Measurements from ENCODE around the gene SYDE2. TPM values are rescaled to one million over a fixed set of nuclear protein-coding genes. Genes with fewer than 3 reads are reported as not detected.
"Not testable (repeated sequence)": the region's sequence is repeated elsewhere in the genome, so short reads cannot be mapped to it uniquely, and the experiment has no call there.

Gene SYDE2, protein sequence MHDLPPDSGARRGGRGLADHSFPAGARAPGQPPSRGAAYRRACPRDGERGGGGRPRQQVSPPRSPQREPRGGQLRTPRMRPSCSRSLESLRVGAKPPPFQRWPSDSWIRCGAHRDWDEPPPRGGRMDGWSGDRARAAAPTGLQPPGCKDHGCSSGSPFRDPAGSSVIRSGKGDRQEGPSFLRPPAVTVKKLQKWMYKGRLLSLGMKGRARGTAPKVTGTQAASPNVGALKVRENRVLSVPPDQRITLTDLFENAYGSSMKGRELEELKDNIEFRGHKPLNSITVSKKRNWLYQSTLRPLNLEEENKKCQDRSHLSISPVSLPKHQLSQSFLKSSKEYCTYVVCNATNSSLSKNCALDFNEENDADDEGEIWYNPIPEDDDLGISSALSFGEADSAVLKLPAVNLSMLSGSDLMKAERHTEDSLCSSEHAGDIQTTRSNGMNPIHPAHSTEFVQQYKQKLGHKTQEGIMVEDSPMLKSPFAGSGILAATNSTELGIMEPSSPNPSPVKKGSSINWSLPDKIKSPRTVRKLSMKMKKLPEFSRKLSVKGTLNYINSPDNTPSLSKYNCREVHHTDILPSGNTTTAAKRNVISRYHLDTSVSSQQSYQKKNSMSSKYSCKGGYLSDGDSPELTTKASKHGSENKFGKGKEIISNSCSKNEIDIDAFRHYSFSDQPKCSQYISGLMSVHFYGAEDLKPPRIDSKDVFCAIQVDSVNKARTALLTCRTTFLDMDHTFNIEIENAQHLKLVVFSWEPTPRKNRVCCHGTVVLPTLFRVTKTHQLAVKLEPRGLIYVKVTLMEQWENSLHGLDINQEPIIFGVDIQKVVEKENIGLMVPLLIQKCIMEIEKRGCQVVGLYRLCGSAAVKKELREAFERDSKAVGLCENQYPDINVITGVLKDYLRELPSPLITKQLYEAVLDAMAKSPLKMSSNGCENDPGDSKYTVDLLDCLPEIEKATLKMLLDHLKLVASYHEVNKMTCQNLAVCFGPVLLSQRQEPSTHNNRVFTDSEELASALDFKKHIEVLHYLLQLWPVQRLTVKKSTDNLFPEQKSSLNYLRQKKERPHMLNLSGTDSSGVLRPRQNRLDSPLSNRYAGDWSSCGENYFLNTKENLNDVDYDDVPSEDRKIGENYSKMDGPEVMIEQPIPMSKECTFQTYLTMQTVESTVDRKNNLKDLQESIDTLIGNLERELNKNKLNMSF
- total RNA-seq, result 4.2 and 7.6 TPM in 2 replicates

DNA sequence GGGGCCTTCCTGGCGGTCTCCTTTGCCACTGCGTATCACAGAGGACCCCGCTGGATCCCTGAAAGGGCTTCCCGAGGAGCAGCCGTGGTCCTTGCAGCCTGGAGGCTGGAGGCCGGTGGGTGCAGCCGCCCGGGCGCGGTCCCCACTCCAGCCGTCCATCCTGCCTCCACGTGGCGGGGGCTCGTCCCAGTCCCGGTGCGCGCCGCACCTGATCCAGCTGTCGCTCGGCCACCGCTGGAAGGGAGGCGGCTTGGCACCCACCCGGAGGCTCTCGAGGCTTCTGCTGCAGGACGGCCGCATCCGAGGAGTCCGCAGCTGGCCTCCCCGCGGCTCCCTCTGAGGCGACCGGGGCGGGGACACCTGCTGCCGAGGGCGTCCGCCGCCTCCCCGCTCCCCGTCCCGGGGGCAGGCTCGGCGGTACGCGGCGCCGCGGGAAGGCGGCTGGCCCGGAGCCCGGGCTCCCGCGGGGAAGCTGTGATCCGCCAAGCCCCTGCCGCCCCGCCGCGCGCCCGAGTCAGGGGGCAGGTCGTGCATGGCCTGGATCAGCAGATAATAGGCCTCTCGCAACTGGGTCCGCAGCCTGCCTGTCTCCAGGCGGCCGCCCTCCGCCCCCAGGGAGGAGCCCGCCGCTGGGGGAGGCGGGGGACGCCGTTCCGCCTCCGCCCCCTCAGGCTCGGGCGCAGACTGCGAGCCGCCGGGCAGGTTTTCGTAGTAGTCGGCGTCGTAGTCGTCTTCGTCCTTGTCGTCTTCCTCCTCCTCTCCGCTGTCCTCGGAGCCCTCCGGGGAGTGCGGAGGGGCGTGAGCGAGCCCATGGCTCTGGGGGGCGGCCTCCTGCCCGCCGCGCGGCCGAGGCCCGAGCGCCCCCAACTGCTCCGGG, at the start of gene SYDE2:
Gene SYDE2, minus strand, starts transcription at position 554 of the 877 bp plus-strand sequence. Its CDS starts 20 bp downstream, at position 534.
- Histone ChIP-seq H3K4me3 (ENCODE audit: low read depth, low read length) (peak within 1 kb of the TSS; percentile 72), H3K36me3 (ENCODE audit: control insufficient read depth, insufficient read depth, low read length) (no peaks in the 10 kb centered on the region), H3K27me3 (ENCODE audit: control insufficient read depth, insufficient read depth, low read length) (no peaks in the 10 kb centered on the region)
- DNase-seq (ENCODE audit: low read depth), result no peak
- TF ChIP-seq, protein P1, sequence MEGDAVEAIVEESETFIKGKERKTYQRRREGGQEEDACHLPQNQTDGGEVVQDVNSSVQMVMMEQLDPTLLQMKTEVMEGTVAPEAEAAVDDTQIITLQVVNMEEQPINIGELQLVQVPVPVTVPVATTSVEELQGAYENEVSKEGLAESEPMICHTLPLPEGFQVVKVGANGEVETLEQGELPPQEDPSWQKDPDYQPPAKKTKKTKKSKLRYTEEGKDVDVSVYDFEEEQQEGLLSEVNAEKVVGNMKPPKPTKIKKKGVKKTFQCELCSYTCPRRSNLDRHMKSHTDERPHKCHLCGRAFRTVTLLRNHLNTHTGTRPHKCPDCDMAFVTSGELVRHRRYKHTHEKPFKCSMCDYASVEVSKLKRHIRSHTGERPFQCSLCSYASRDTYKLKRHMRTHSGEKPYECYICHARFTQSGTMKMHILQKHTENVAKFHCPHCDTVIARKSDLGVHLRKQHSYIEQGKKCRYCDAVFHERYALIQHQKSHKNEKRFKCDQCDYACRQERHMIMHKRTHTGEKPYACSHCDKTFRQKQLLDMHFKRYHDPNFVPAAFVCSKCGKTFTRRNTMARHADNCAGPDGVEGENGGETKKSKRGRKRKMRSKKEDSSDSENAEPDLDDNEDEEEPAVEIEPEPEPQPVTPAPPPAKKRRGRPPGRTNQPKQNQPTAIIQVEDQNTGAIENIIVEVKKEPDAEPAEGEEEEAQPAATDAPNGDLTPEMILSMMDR (IDR thresholded peaks at IDR 0.05; ENCODE audit: insufficient read depth, low read length, poor library complexity, severe bottlenecking), result no peak

DNA sequence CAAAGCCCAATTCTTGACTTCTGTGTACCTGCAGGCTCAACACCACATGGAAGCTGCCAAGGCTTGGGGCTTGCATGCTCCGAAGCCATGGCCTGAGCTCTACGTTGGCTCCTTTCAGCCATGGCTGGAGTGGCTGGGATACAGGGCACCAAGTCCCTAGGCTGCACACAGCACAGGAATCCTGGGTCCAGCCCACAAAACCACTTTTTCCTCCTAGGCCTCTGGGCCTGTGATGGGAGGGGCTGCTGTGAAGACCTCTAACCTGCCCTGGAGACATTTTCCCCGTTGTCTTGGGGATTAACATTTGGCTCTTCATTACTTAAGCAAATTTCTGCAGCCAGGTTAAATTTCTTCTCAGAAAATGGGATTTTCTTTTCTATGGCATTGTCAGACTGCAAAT, 48.2 kb upstream of the SYDE2 start:
- not testable (repeated sequence) for H3K36me3 ChIP-seq (ENCODE audit: control insufficient read depth, insufficient read depth, low read length); H3K4me3 ChIP-seq (ENCODE audit: low read depth, low read length); H3K27me3 ChIP-seq (ENCODE audit: control insufficient read depth, insufficient read depth, low read length); DNase-seq (ENCODE audit: low read depth)

DNA sequence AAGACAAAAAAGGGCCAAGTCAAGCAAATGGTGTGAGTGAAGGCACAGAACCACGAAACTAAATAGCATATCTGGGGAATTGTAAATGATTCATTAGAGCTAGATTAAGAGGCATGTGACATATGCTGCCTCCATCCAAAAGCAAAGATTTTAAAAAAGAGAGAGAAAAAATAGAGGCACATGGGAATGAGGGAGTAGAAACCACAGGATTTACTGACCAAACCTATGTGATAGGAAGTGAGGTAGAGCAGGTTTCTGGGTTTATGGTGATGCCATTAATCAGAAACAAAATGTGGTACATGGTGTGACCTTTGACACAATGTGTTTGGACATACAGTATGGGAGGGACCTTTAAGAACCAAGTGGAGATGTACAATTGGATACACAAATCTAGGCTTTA, 45.1 kb upstream of the SYDE2 start:
- H3K36me3 ChIP-seq (ENCODE audit: control insufficient read depth, insufficient read depth, low read length), result no peaks in the 10 kb centered on the region
- H3K27me3 ChIP-seq (ENCODE audit: control insufficient read depth, insufficient read depth, low read length), result no peaks in the 10 kb centered on the region
- no peak overlapping the region for H3K4me3 ChIP-seq (ENCODE audit: low read depth, low read length)
- TF ChIP-seq, protein P1 (IDR thresholded peaks at IDR 0.05; ENCODE audit: insufficient read depth, low read length, poor library complexity, severe bottlenecking), result no peak
- DNase-seq (ENCODE audit: low read depth), result no peak

DNA sequence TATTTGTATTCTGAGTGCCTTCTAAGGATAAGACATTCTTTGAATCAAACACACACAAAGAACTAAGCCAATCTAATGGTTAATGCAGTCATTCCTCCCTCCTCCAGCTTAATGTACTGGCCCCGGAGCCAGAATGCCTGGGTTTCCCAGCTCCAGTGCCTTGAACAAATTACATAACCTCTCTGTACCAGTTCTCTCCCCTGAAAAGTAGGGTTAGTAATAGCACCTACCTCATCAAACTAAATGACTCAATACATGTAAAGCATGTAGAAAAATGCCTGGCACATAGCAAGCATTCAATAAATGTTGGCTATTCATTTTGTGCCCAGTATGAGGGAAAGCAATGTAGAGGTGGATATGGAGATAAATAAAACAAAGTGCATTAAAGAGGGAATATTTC, 44.6 kb upstream of the SYDE2 start:
- TF ChIP-seq, protein P1 (IDR thresholded peaks at IDR 0.05; ENCODE audit: insufficient read depth, low read length, poor library complexity, severe bottlenecking), result no peak
- H3K36me3 ChIP-seq (ENCODE audit: control insufficient read depth, insufficient read depth, low read length), result no peaks in the 10 kb centered on the region
- H3K4me3 ChIP-seq (ENCODE audit: low read depth, low read length), result no peak overlapping the region
- H3K27me3 ChIP-seq (ENCODE audit: control insufficient read depth, insufficient read depth, low read length), result no peaks in the 10 kb centered on the region
- DNase-seq (ENCODE audit: low read depth), result no peak

DNA sequence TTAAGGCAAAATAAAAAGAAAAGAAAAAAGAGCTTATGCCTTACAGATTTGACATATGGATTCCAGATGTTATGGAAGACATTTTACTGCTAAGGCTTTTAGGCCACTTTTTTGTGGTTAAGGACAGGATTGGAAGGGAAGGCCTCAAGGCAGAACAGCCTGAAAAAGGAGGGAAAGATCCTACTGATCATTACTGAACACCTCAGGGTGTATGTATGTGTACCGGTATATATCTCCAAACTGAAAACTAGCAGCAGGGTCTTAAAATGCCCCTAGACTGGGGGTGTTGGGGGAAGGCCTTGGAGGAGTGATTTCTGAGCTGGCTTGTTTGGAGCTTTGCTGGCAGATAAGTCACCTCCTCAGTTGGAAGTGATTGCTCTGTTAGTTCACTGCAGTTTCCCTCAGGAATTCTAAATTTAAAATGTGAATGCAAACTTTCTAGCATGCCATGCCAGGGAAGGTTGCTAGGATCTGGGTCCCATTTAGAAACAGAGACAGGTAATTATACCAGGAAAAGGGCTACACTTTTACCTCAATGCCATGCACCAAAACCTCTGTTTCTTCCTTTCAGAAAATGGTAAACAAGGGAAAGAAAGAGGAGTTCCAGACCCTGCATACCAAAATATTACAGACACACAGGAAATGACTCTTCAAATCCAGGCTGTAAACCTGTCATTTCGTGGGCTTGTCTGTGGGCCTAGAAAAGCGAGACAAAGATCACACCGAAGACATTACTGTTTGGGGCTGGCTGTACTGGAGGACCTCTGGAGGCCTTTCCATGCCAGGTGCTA, 43.6 kb upstream of the SYDE2 start:
- Histone ChIP-seq H3K27me3 (ENCODE audit: control insufficient read depth, insufficient read depth, low read length) (no peaks in the 10 kb centered on the region), H3K4me3 (ENCODE audit: low read depth, low read length) (no peak overlapping the region), H3K36me3 (ENCODE audit: control insufficient read depth, insufficient read depth, low read length) (no peaks in the 10 kb centered on the region)
- DNase-seq (ENCODE audit: low read depth), result no peak
- TF ChIP-seq, protein P1 (IDR thresholded peaks at IDR 0.05; ENCODE audit: insufficient read depth, low read length, poor library complexity, severe bottlenecking), result no peak
